ENCODE results near the gene FAM25G.

Gene FAM25G

DNA sequence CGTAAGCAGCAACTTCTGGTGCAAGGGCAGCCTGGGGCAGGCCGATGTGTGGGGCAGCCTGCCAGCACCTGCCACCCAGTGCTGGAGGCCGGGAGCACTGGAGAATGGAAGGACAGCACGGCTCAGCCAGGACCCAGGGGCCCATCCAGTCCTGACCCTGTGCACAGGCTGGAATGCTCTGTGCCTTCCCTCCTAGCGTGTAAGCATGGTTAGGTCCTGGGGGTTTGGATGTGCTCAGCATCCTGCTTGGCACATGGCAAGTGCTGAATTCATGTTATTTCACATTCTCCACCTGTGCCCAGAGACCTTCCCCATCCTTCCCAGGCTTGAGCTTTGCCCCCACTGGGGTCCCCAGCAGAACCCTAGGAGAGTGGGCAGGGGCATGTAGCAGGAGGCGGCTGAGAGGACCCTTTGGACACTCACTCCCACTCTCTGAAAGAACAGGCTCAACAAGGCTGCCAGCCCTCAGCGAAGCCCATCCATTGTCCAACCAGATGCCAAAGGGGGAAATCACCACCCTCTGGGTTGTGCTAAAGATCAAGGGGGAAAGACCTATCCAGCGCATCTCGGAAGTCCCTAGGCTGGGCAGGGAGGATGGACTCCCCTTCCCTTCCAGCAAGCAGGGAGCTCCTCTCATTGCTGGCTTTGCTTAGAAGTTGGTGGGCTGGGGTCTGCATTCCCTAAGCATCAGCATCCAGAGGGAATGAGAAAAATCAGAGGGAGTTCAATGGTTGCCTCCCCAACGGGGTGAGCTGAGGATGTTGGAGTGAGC lies 37.3 kb downstream of the FAM25G start:
- no peak overlapping the region for H3K4me2 ChIP-seq (ENCODE audit: low read depth, low read length)
- H3K27me3 ChIP-seq (replicated peaks; ENCODE audit: insufficient read depth, low read length), result peaks cover 24% of the 10 kb centered on the region
- no peaks in the 10 kb centered on the region for H4K20me1 ChIP-seq (ENCODE audit: insufficient read depth, low read length)
- no peak for DNase-seq
- no peak overlapping the region for H3K27ac ChIP-seq (ENCODE audit: low read length)
- no peaks in the 10 kb centered on the region for H3K9me2 ChIP-seq (replicated peaks; ENCODE audit: insufficient read depth, low read length)
- H3F3A ChIP-seq (ENCODE audit: insufficient read depth, low read length), result no peaks in the 10 kb centered on the region
- no peak overlapping the region for H3K4me3 ChIP-seq (ENCODE audit: low read length)
- H3K36me3 ChIP-seq (replicated peaks; ENCODE audit: insufficient read depth, low read length), result no peaks in the 10 kb centered on the region
- H2AFZ ChIP-seq (ENCODE audit: low read length), result no peak overlapping the region
- no peaks in the 10 kb centered on the region for H3K4me1 ChIP-seq (ENCODE audit: low read length)
- TF ChIP-seq, protein P1, sequence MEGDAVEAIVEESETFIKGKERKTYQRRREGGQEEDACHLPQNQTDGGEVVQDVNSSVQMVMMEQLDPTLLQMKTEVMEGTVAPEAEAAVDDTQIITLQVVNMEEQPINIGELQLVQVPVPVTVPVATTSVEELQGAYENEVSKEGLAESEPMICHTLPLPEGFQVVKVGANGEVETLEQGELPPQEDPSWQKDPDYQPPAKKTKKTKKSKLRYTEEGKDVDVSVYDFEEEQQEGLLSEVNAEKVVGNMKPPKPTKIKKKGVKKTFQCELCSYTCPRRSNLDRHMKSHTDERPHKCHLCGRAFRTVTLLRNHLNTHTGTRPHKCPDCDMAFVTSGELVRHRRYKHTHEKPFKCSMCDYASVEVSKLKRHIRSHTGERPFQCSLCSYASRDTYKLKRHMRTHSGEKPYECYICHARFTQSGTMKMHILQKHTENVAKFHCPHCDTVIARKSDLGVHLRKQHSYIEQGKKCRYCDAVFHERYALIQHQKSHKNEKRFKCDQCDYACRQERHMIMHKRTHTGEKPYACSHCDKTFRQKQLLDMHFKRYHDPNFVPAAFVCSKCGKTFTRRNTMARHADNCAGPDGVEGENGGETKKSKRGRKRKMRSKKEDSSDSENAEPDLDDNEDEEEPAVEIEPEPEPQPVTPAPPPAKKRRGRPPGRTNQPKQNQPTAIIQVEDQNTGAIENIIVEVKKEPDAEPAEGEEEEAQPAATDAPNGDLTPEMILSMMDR (IDR thresholded peaks at IDR 0.05; ENCODE audit: low read length), result no peak
- TF ChIP-seq EZH2phosphoT487 (IDR thresholded peaks at IDR 0.05; ENCODE audit: low read length) (no peak), EZH2 (optimal IDR thresholded peaks at IDR 0.05; ENCODE audit: low read depth, low read length) (no peak)
- H3K79me2 ChIP-seq (ENCODE audit: low read length), result no peaks in the 10 kb centered on the region
- no peaks in the 10 kb centered on the region for H3K9me3 ChIP-seq (replicated peaks; ENCODE audit: insufficient read depth, low read length)
- H3K9ac ChIP-seq (ENCODE audit: low read length), result no peak overlapping the region

DNA sequence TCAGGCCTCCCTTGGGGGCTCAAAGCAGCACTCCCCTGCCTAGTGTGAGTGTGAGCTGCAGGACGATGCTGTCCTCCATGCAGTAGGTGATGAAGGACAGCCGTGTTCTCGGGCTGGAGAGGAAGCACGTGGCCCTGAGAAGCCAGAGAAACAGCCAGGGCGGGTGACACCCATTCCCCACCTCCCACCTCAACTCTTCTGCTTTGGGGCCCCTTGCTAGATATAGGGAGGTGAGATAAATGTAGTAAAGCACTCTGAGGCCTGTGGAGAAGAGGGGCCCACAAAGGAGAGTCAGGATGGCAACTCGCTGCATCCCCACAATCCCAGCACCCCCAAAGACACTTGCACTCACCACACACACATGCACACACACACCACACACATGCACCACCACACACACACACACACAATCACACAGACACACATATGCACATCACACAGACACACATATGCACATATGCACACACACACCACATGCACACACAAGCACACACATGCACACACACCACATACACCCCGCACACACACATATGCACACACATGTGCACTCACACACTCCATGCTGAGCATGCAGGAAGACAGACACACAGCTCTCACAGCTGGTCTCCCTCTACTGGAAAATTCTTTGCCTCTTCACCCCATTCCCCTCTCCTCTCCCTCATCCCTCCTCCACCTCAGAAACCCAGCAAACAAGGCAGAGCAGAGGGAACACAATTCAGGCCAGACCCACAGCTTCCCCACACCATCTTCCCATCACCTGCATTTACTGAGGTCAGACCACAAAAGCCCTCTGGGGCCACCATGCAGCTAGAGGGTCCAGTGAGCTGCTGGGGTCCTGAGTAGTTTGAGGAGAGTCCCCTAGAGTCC lies 38.1 kb downstream of the FAM25G start:
- no peak overlapping the region for H3K9ac ChIP-seq (ENCODE audit: low read length)
- no peaks in the 10 kb centered on the region for H4K20me1 ChIP-seq (ENCODE audit: insufficient read depth, low read length)
- H3K27ac ChIP-seq (ENCODE audit: low read length), result no peak overlapping the region
- no peaks in the 10 kb centered on the region for H3K9me2 ChIP-seq (replicated peaks; ENCODE audit: insufficient read depth, low read length)
- H3K4me3 ChIP-seq (ENCODE audit: low read length), result no peak overlapping the region
- H3K4me2 ChIP-seq (ENCODE audit: low read depth, low read length), result no peak overlapping the region
- no peak for TF ChIP-seq EZH2 (optimal IDR thresholded peaks at IDR 0.05; ENCODE audit: low read depth, low read length)
- TF ChIP-seq, protein P1 (IDR thresholded peaks at IDR 0.05; ENCODE audit: low read length), result no peak
- no peak for TF ChIP-seq EZH2phosphoT487 (IDR thresholded peaks at IDR 0.05; ENCODE audit: low read length)
- no peaks in the 10 kb centered on the region for H3K4me1 ChIP-seq (ENCODE audit: low read length)
- no peaks in the 10 kb centered on the region for H3F3A ChIP-seq (ENCODE audit: insufficient read depth, low read length)
- H2AFZ ChIP-seq (ENCODE audit: low read length), result no peak overlapping the region
- no peaks in the 10 kb centered on the region for H3K36me3 ChIP-seq (replicated peaks; ENCODE audit: insufficient read depth, low read length)
- H3K9me3 ChIP-seq (replicated peaks; ENCODE audit: insufficient read depth, low read length), result no peaks in the 10 kb centered on the region
- no peak for DNase-seq
- H3K79me2 ChIP-seq (ENCODE audit: low read length), result no peaks in the 10 kb centered on the region
- H3K27me3 ChIP-seq (replicated peaks; ENCODE audit: insufficient read depth, low read length), result peaks cover 24% of the 10 kb centered on the region

DNA sequence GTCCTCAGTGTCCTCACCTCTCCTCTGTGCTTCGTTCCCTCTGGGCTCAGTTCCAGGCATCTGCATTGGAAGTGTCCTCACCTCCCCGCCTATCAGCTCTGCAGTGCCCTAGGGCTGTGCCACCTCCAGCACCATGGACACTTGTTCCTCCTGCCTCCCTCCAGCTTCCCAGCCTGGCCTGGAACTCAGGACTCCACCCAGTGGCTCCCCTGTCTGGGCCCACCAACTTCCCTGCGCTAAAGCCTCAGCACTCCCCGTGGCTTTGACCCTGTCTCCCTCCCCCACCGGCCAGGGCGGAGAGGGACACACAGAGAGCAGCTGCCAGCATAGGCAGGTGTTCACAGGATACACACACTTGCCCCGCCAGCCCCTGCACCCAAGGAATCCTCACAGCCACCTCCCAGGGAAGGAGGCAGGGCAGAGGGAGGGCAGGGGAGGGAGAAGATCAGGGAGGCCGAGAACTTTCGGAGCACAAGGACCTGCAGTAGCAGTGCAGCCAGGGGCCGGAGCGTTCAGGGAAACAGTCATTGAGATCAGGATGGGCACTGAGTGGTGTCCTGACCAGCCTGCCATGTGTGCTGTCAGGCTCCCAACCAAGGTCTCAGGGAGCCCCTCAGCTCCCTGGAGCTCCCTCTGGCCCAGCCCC lies 38.9 kb downstream of the FAM25G start:
- H3F3A ChIP-seq (ENCODE audit: insufficient read depth, low read length), result no peaks in the 10 kb centered on the region
- no peaks in the 10 kb centered on the region for H3K9me2 ChIP-seq (replicated peaks; ENCODE audit: insufficient read depth, low read length)
- no peaks in the 10 kb centered on the region for H3K79me2 ChIP-seq (ENCODE audit: low read length)
- no peak overlapping the region for H3K27ac ChIP-seq (ENCODE audit: low read length)
- no peak overlapping the region for H3K4me3 ChIP-seq (ENCODE audit: low read length)
- H3K4me2 ChIP-seq (ENCODE audit: low read depth, low read length), result no peak overlapping the region
- no peaks in the 10 kb centered on the region for H3K4me1 ChIP-seq (ENCODE audit: low read length)
- no peaks in the 10 kb centered on the region for H4K20me1 ChIP-seq (ENCODE audit: insufficient read depth, low read length)
- H3K9ac ChIP-seq (ENCODE audit: low read length), result no peak overlapping the region
- H3K9me3 ChIP-seq (replicated peaks; ENCODE audit: insufficient read depth, low read length), result no peaks in the 10 kb centered on the region
- DNase-seq, result no peak
- TF ChIP-seq EZH2phosphoT487 (IDR thresholded peaks at IDR 0.05; ENCODE audit: low read length), result no peak
- no peak for TF ChIP-seq EZH2 (optimal IDR thresholded peaks at IDR 0.05; ENCODE audit: low read depth, low read length)
- TF ChIP-seq, protein P1 (IDR thresholded peaks at IDR 0.05; ENCODE audit: low read length), result no peak
- H3K36me3 ChIP-seq (replicated peaks; ENCODE audit: insufficient read depth, low read length), result no peaks in the 10 kb centered on the region
- H3K27me3 ChIP-seq (replicated peaks; ENCODE audit: insufficient read depth, low read length), result peaks cover 24% of the 10 kb centered on the region
- H2AFZ ChIP-seq (ENCODE audit: low read length), result no peak overlapping the region
